Suppressor macrophage treated with lipopolysaccharide for 1 hour (primary cell): ENCODE results near the gene ABHD1.
"Not testable (repeated sequence)": the region's sequence is repeated elsewhere in the genome, so short reads cannot be mapped to it uniquely, and the experiment has no call there.

Experiments used
- DNase-seq, 3 donors: peaks; one replicate each; pipeline ENCODE4 v3.0.0-alpha.2; 2020 to 2022

ABHD1 gene

GRCh38 chr2:27123302-27124150, at the start of gene ABHD1:
Gene ABHD1, plus strand, starts transcription at chr2:27123815. Its CDS starts 134 bp downstream, at chr2:27123949.
- DNase-seq, result peak; percentile 49 to 79 (median 52)

DNA sequence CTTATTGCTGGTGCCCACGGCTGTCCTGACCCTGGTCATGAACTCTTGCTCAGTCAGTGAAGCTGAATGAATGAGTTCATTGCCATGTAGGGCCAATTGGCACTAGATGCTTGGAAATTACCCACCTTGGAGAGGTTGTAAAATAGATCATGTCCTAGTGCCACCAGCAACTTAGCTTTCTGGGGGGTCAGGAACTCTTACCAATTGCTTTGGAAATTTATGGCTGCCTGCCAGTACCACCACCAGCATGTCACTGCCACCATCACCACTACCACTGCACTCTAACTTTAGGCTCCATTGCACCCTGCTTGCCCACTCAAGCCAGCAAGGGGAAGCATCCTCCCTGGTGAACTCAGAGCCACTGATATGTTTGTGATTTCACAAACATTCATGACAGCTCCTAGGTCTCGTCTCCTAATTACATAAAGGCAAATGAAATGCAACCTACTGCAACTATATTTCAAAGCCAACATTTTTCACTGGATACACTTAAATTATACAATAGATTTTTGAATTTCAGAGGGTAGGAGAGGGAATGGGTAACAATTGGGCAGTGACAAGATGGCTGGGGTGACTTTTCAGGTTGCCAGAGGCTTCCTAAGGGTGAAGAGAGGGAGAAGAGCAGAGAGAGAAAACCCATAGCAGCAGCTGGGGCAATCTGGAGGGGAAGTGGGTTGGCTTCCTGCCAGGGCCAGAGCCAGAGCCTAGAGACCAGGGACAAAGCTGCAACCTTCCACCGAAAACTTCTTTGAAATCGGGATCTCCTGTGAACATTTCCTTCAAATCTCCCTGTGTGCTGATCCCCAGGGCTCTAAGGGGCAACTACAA, 48.7 kb upstream of the ABHD1 start:
- DNase-seq, result peak; percentile 51 to 71 (median 59)

GRCh38 chr2:27075566-27075871, 48.1 kb upstream of the ABHD1 start:
- DNase-seq, result not testable (repeated sequence)

DNA sequence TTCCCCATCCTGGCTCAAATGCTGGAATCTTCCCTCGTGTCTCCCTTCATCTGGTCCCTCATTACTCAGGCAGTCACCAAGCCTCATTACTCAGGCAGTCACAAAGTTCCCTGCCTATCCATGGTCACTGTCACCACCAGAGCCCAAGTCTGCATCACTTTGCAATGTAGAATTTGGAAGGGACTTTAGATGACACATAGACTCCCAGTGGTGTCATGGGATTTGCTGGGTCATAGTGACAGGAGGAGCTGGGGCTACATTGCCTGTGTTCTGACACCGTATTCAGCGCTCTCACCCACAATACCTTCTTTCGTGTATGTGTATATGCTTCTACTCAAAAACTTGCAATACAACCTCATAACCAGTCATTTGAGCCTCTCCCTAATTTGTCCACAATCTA, 47.3 kb upstream of the ABHD1 start:
- peak; percentile 78 to 86 (median 79) for DNase-seq

GRCh38 chr2:27077231-27077630, 46.4 kb upstream of the ABHD1 start:
- DNase-seq, result no peak

- DNase-seq, result peak in 2 of 3 donors; percentile 34 to 46
These were observed 45.1 kb upstream of the ABHD1 start, which contains the start of gene EMILIN1 for GRCh38 chr2:27078267-27079194. Gene EMILIN1, plus strand, starts transcription at chr2:27078615. Its CDS starts 451 bp downstream, at chr2:27079066.

DNA sequence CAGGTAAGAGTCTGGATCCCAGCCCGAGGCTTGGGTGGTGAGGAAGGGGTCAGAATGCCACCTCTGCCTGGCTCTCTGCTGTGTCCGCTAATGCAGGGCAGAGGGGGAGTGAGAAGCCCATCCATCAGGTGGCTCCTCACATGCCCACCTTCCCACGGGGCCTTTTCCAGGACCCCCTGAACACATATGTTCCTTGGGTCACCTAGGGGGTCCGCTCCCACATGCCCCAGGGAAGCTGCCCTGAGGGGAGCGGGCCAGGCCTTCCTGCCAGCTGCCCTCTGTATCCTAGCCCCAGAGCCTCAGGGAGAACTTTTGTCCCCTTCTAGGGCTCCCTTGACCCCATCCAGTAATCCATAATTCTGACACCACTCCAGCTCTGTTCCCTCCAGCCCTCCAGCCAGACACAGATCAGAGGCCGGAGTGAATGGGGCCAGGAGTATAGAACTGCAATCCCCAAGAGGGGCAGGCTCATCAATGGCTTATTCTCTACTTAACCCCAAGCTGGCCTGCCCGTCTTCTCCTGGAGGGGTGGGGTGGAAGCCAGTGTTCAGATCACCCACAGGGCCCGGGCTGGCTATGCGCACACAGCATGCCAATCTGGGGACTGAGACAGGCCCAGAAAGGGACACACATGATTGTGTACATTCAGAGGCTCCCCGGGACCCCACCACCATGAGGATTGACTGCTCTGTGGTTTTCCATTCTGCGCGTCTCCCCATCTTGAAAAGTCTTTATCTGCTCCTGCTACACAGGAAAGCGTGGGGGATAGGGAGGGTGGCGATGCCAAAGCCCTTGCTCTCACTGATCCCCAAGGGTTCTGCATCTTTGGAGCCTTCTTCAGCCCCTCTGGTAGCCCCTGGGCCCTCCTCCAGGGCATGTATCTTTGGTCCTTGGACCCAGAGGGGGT, 44.1 kb upstream of the ABHD1 start:
- DNase-seq, result no peak

DNA sequence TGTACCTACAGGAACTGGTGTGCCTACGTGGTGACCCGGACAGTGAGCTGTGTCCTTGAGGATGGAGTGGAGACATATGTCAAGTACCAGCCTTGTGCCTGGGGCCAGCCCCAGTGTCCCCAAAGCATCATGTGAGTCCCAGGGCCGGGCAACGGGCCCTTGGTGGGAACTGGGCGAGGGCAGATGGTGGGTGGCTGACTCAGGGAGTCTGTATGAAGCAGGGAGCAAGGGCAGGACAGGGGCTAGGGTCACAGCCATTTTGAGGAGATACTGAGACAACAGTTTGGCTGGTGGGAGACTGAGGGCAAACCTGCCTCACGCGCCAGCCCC, 43.5 kb upstream of the ABHD1 start:
- DNase-seq, result peak; percentile 31 to 50 (median 35)

DNA sequence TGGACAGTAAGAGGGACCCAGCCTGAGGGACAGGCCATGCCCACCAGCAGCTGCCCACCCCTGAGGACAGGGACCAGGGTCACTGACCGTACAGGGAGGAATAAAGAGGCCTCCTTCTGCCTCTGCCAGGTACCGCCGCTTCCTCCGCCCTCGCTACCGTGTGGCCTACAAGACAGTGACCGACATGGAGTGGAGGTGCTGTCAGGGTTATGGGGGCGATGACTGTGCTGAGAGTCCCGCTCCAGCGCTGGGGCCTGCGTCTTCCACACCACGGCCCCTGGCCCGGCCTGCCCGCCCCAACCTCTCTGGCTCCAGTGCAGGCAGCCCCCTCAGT, 43.0 kb upstream of the ABHD1 start:
- no peak for DNase-seq

- no peak for DNase-seq
These were observed 41.4 kb upstream of the ABHD1 start for GRCh38 chr2:27081984-27082772.

GRCh38 chr2:27082773-27083409, 40.7 kb upstream of the ABHD1 start:
- no peak for DNase-seq

DNA sequence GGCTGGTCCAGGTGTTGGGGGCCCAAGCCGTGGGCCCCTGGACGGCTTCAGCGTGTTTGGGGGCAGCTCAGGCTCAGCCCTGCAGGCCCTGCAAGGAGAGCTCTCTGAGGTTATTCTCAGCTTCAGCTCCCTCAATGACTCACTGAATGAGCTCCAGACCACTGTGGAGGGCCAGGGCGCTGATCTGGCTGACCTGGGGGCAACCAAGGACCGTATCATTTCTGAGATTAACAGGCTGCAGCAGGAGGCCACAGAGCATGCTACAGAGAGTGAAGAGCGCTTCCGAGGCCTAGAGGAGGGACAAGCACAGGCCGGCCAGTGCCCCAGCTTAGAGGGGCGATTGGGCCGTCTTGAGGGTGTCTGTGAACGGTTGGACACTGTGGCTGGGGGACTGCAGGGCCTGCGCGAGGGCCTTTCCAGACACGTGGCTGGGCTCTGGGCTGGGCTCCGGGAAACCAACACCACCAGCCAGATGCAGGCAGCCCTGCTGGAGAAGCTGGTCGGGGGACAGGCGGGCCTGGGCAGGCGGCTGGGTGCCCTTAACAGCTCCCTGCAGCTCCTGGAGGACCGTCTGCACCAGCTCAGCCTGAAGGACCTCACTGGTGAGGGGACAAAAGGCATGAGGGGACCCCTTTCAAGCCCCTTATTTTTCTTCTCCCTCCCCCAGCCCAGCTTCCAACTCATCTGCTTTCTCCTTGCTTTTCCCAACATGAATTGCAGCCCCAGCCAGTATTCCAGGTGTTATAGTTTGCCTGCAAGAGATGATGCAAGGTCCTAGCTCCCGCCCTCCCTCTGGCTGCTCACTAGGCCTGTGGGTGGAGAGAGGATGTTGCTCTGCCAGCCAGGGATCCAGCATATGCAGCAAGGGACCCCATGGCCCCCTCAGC, 40.0 kb upstream of the ABHD1 start:
- no peak for DNase-seq

- no peak for DNase-seq
These were observed 39.1 kb upstream of the ABHD1 start for GRCh38 chr2:27084297-27085061.

- DNase-seq, result no peak
These were observed 38.4 kb upstream of the ABHD1 start for GRCh38 chr2:27085062-27085672.

DNA sequence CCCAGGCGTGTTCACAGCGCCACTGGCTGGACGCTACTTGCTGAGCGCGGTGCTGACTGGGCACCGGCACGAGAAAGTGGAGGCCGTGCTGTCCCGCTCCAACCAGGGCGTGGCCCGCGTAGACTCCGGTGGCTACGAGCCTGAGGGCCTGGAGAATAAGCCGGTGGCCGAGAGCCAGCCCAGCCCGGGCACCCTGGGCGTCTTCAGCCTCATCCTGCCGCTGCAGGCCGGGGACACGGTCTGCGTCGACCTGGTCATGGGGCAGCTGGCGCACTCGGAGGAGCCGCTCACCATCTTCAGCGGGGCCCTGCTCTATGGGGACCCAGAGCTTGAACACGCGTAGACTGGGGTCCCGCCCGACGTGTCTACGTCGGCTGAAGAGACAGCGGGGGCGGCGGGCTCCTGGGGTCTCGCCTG, 37.9 kb upstream of the ABHD1 start:
- peak; percentile 74 to 83 (median 76) for DNase-seq

DNA sequence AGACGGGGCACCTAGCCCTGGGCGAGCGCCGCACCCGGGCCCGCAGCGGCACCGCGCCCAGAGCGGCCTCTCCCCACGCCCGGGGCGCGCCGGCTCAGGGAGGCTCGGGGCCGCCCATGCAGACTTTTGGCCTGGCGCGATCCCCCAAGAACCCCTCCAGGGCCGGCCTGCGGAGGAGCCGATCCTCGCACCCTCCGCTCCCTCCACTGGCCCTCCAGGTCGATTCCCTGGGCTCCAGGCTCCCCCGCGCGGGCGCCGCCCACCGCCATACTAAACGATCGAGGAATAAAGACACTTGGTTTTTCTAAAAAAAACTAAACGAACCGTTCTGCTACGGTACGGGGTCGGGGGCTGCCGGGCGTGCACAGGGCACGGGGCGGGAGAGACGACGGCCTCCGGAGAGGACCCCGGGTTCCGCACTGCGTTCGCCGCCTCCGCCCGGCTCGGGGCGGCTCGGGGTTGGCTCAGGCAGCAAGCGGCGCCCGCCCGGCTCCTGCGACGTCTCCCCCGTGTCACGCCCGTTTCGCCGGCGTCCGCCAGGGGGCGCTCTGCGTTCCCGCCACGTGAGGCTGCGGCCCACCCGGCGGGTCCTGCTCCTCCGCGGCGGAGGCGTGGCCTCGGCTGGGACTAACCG, 37.4 kb upstream of the ABHD1 start:
- DNase-seq, result peak; percentile 97 to 99 (median 99)

GRCh38 chr2:27086724-27087593, 36.7 kb upstream of the ABHD1 start, which contains the start of gene KHK:
Gene KHK, plus strand, starts transcription at chr2:27086772. Its CDS starts 488 bp downstream, at chr2:27087260.
- DNase-seq, result peak in 1 of 3 donors; percentile 16
